ENCODE results near the gene IFT57. TPM values are rescaled to one million over a fixed set of nuclear protein-coding genes. Genes with fewer than 3 reads are reported as not detected.

IFT57 gene
- total RNA-seq, 2 experiments from 2014 or later, result 26.2 to 27.7 TPM

GRCh38 chr3:108209579-108209978 is 12.6 kb downstream of the IFT57 start:
- H3K27me3 Mint-ChIP-seq (ENCODE audit: low read depth), result no peaks in the 10 kb centered on the region
- H3K27ac Mint-ChIP-seq, result no peak overlapping the region
- no peak for DNase-seq
- H3K4me1 Mint-ChIP-seq (ENCODE audit: low read depth), result peaks cover 10% of the 10 kb centered on the region
- no peaks in the 10 kb centered on the region for H3K9me3 Mint-ChIP-seq
- intact Hi-C loops (cut with micrococcal nuclease), result no loop called here
- H3K4me3 Mint-ChIP-seq, result no peak overlapping the region
- CTCF ChIA-PET, result interaction anchor here (1.0 kb wide), 1 partner anchor 196 kb away, joined by 3 read pairs; no protein-coding TSS in a partner anchor
- H3K36me3 Mint-ChIP-seq (ENCODE audit: low read depth), result peaks cover 37% of the 10 kb centered on the region

- Mint-ChIP-seq H3K4me3 (no peak overlapping the region), H3K9me3 (no peaks in the 10 kb centered on the region), H3K27ac (no peak overlapping the region), H3K27me3 (ENCODE audit: low read depth) (no peaks in the 10 kb centered on the region), H3K36me3 (ENCODE audit: low read depth) (peaks cover 36% of the 10 kb centered on the region), H3K4me1 (ENCODE audit: low read depth) (peaks cover 10% of the 10 kb centered on the region)
- DNase-seq, result peak; percentile 13
- intact Hi-C loops (cut with micrococcal nuclease), result no loop called here
- CTCF ChIA-PET, result no interaction called here
Measured at GRCh38 chr3:108208831-108209230, 13.4 kb downstream of the IFT57 start.

- Mint-ChIP-seq H3K4me3 (no peak overlapping the region), H3K27ac (no peak overlapping the region), H3K9me3 (no peaks in the 10 kb centered on the region), H3K27me3 (ENCODE audit: low read depth) (no peaks in the 10 kb centered on the region), H3K4me1 (ENCODE audit: low read depth) (peaks cover 24% of the 10 kb centered on the region), H3K36me3 (ENCODE audit: low read depth) (peaks cover 14% of the 10 kb centered on the region)
- intact Hi-C loops (cut with micrococcal nuclease), result loop anchor here (2.0 kb wide), 1 partner anchor 18 kb away; no protein-coding TSS in a partner anchor
- no peak for DNase-seq
- CTCF ChIA-PET, result interaction anchor here (0.6 kb wide), 1 partner anchor 357 kb away, joined by 3 read pairs; no protein-coding TSS in a partner anchor
Measured at GRCh38 chr3:108202834-108203233, 19.4 kb downstream of the IFT57 start.

- Mint-ChIP-seq H3K36me3 (ENCODE audit: low read depth) (peaks cover 11% of the 10 kb centered on the region), H3K27ac (no peak overlapping the region), H3K4me1 (ENCODE audit: low read depth) (peaks cover 24% of the 10 kb centered on the region), H3K27me3 (ENCODE audit: low read depth) (no peaks in the 10 kb centered on the region), H3K9me3 (no peaks in the 10 kb centered on the region), H3K4me3 (no peak overlapping the region)
- CTCF ChIA-PET, result no interaction called here
- intact Hi-C loops (cut with micrococcal nuclease), result loop anchor here (2.0 kb wide), 1 partner anchor 19 kb away; no protein-coding TSS in a partner anchor
- no peak for DNase-seq
Measured at GRCh38 chr3:108202080-108202479, 20.1 kb downstream of the IFT57 start.

- intact Hi-C loops (cut with micrococcal nuclease), result no loop called here
- CTCF ChIA-PET, result interaction anchor here (1.3 kb wide), 1 partner anchor 12 kb away, joined by 3 read pairs; no protein-coding TSS in a partner anchor
- Mint-ChIP-seq H3K27ac (no peak overlapping the region), H3K9me3 (no peaks in the 10 kb centered on the region), H3K4me1 (ENCODE audit: low read depth) (peaks cover 24% of the 10 kb centered on the region), H3K36me3 (ENCODE audit: low read depth) (peaks cover 8% of the 10 kb centered on the region), H3K4me3 (no peak overlapping the region), H3K27me3 (ENCODE audit: low read depth) (no peaks in the 10 kb centered on the region)
- no peak for DNase-seq
Measured at GRCh38 chr3:108201258-108201657, 21.0 kb downstream of the IFT57 start.

- no peak for DNase-seq
- H3K27me3 Mint-ChIP-seq (ENCODE audit: low read depth), result no peaks in the 10 kb centered on the region
- CTCF ChIA-PET, result interaction anchor here (1.3 kb wide), 1 partner anchor 11 kb away, joined by 3 read pairs; no protein-coding TSS in a partner anchor
- H3K36me3 Mint-ChIP-seq (ENCODE audit: low read depth), result peaks cover 9% of the 10 kb centered on the region
- peaks cover 24% of the 10 kb centered on the region for H3K4me1 Mint-ChIP-seq (ENCODE audit: low read depth)
- no peak overlapping the region for H3K27ac Mint-ChIP-seq
- H3K4me3 Mint-ChIP-seq, result no peak overlapping the region
- no peaks in the 10 kb centered on the region for H3K9me3 Mint-ChIP-seq
- intact Hi-C loops (cut with micrococcal nuclease), result no loop called here
Measured at GRCh38 chr3:108200578-108200977, 21.6 kb downstream of the IFT57 start.

GRCh38 chr3:108200024-108200423 is 22.2 kb downstream of the IFT57 start:
- Mint-ChIP-seq H3K9me3 (peaks cover under 1% of the 10 kb centered on the region), H3K4me3 (no peak overlapping the region), H3K27ac (no peak overlapping the region), H3K36me3 (ENCODE audit: low read depth) (peaks cover 10% of the 10 kb centered on the region), H3K27me3 (ENCODE audit: low read depth) (no peaks in the 10 kb centered on the region), H3K4me1 (ENCODE audit: low read depth) (peaks cover 24% of the 10 kb centered on the region)
- intact Hi-C loops (cut with micrococcal nuclease), result no loop called here
- CTCF ChIA-PET, result interaction anchor here (1.3 kb wide), 1 partner anchor 10 kb away, joined by 3 read pairs; no protein-coding TSS in a partner anchor
- no peak for DNase-seq

- H3K4me1 Mint-ChIP-seq (ENCODE audit: low read depth), result no peaks in the 10 kb centered on the region
- no peak overlapping the region for H3K4me3 Mint-ChIP-seq
- no peaks in the 10 kb centered on the region for H3K27me3 Mint-ChIP-seq (ENCODE audit: low read depth)
- intact Hi-C loops (cut with micrococcal nuclease), result no loop called here
- no peak overlapping the region for H3K27ac Mint-ChIP-seq
- CTCF ChIA-PET, result no interaction called here
- no peak for DNase-seq
- H3K36me3 Mint-ChIP-seq (ENCODE audit: low read depth), result peaks cover 35% of the 10 kb centered on the region
- H3K9me3 Mint-ChIP-seq, result peaks cover 9% of the 10 kb centered on the region
Measured at GRCh38 chr3:108191394-108191793, 30.8 kb downstream of the IFT57 start.

GRCh38 chr3:108190346-108190745 is 31.9 kb downstream of the IFT57 start:
- Mint-ChIP-seq H3K36me3 (ENCODE audit: low read depth) (peaks cover 40% of the 10 kb centered on the region), H3K27ac (no peak overlapping the region), H3K27me3 (ENCODE audit: low read depth) (no peaks in the 10 kb centered on the region), H3K4me1 (ENCODE audit: low read depth) (no peaks in the 10 kb centered on the region), H3K9me3 (peaks cover 9% of the 10 kb centered on the region), H3K4me3 (no peak overlapping the region)
- no peak for DNase-seq
- intact Hi-C loops (cut with micrococcal nuclease), result no loop called here
- CTCF ChIA-PET, result interaction anchor here (1.1 kb wide), 1 partner anchor 10 kb away, joined by 3 read pairs; no protein-coding TSS in a partner anchor

GRCh38 chr3:108189440-108189839 is 32.8 kb downstream of the IFT57 start:
- intact Hi-C loops (cut with micrococcal nuclease), result no loop called here
- no peaks in the 10 kb centered on the region for H3K27me3 Mint-ChIP-seq (ENCODE audit: low read depth)
- no peak overlapping the region for H3K4me3 Mint-ChIP-seq
- no peak overlapping the region for H3K27ac Mint-ChIP-seq
- no peaks in the 10 kb centered on the region for H3K4me1 Mint-ChIP-seq (ENCODE audit: low read depth)
- H3K36me3 Mint-ChIP-seq (ENCODE audit: low read depth), result peaks cover 40% of the 10 kb centered on the region
- H3K9me3 Mint-ChIP-seq, result peaks cover 5% of the 10 kb centered on the region
- CTCF ChIA-PET, result interaction anchor here (0.8 to 1.1 kb wide), 2 partner anchors 11 to 26 kb away, joined by 3 read pairs; no protein-coding TSS in a partner anchor
- DNase-seq, result no peak

GRCh38 chr3:108185536-108185935 is 36.7 kb downstream of the IFT57 start:
- Mint-ChIP-seq H3K27me3 (ENCODE audit: low read depth) (no peaks in the 10 kb centered on the region), H3K4me1 (ENCODE audit: low read depth) (peaks cover 4% of the 10 kb centered on the region), H3K9me3 (peaks cover 4% of the 10 kb centered on the region), H3K27ac (no peak overlapping the region), H3K36me3 (ENCODE audit: low read depth) (peaks cover 37% of the 10 kb centered on the region), H3K4me3 (no peak overlapping the region)
- intact Hi-C loops (cut with micrococcal nuclease), result no loop called here
- no peak for DNase-seq
- CTCF ChIA-PET, result interaction anchor here (0.6 to 0.8 kb wide), 2 partner anchors 43 to 45 kb away, joined by 3 to 4 read pairs; no protein-coding TSS in a partner anchor

GRCh38 chr3:108184824-108185223 is 37.4 kb downstream of the IFT57 start:
- H3K27ac Mint-ChIP-seq, result no peak overlapping the region
- H3K27me3 Mint-ChIP-seq (ENCODE audit: low read depth), result no peaks in the 10 kb centered on the region
- no peak overlapping the region for H3K4me3 Mint-ChIP-seq
- DNase-seq, result no peak
- H3K9me3 Mint-ChIP-seq, result peaks cover 4% of the 10 kb centered on the region
- CTCF ChIA-PET, result interaction anchor here (0.6 kb wide), 1 partner anchor 43 kb away, joined by 3 read pairs; no protein-coding TSS in a partner anchor
- peaks cover 30% of the 10 kb centered on the region for H3K36me3 Mint-ChIP-seq (ENCODE audit: low read depth)
- intact Hi-C loops (cut with micrococcal nuclease), result no loop called here
- H3K4me1 Mint-ChIP-seq (ENCODE audit: low read depth), result peaks cover 4% of the 10 kb centered on the region

GRCh38 chr3:108183971-108184370 is 38.3 kb downstream of the IFT57 start:
- H3K9me3 Mint-ChIP-seq, result peaks cover 4% of the 10 kb centered on the region
- peaks cover 25% of the 10 kb centered on the region for H3K36me3 Mint-ChIP-seq (ENCODE audit: low read depth)
- intact Hi-C loops (cut with micrococcal nuclease), result no loop called here
- no peaks in the 10 kb centered on the region for H3K27me3 Mint-ChIP-seq (ENCODE audit: low read depth)
- no peak overlapping the region for H3K27ac Mint-ChIP-seq
- CTCF ChIA-PET, result no interaction called here
- no peak overlapping the region for H3K4me3 Mint-ChIP-seq
- peaks cover 7% of the 10 kb centered on the region for H3K4me1 Mint-ChIP-seq (ENCODE audit: low read depth)
- DNase-seq, result no peak
